GM12878 (cell line): Measurements from ENCODE around the gene DENND10. TPM values are rescaled to one million over a fixed set of nuclear protein-coding genes. Genes with fewer than 3 reads are reported as not detected.

Experiments
- ATAC-seq: fragments of 200-7000 bp; cut with Tn5 transposase; 3 replicates; pipeline ENCODE4 v1.9.1; 2020; ENCODE audit warnings: mild to moderate bottlenecking, moderate library complexity
- BruUV-seq: library from RNA; stranded (reverse); fragments of 400-500 nt; replicated peaks from 2 replicates; lab custom pipeline; 2021; lab: Mats Ljungman, UMichigan
- CTCF ChIA-PET: fragments of 300-600 bp; sonication (Branson Sonifier 250); formaldehyde crosslinking; extraction: SDS; loops from one replicate; lab custom pipeline; 2021; ENCODE audit warnings: inconsistent platforms; lab: Yijun Ruan, JAX
- POLR2A ChIA-PET: fragments of 350-600 bp; formaldehyde crosslinking; extraction: SDS; loops from one replicate; lab custom pipeline; 2021; ENCODE audit warnings: inconsistent platforms; lab: Charles Lee
- RAD21 ChIA-PET: fragments of 300-600 bp; sonication (Branson Sonifier 250); formaldehyde crosslinking; loops from one replicate; lab custom pipeline; 2023; ENCODE audit warnings: antibody characterized with exemption; ENCODE audit not compliant: unreplicated experiment; lab: Charles Lee
- SMC1A ChIA-PET: fragments of 300-600 bp; sonication (Branson Sonifier 250); formaldehyde crosslinking; loops from one replicate; lab custom pipeline; 2023; ENCODE audit not compliant: unreplicated experiment, uncharacterized antibody; lab: Charles Lee
- DNase-seq: peaks from one replicate; pipeline ENCODE4 v3.0.0-alpha.2; 2011; ENCODE audit warnings: low read depth, low spot score
- FAIRE-seq: peaks from 3 replicates; lab custom pipeline; 2011; peaks lifted over from hg19 to GRCh38; lab: Jason Lieb, UNC
- H2AFZ ChIP-seq: 2 replicates; pipeline ENCODE4 v1.6.0; 2011; ENCODE audit warnings: low read depth, low read length, control low read depth; ENCODE audit not compliant: control insufficient read depth
- H3K27ac ChIP-seq: 2 replicates; pipeline ENCODE4 v1.5.1; 2011; ENCODE audit warnings: control low read depth; ENCODE audit not compliant: control insufficient read depth, insufficient read depth
- H3K27me3 ChIP-seq, 2 experiments: replicated peaks in 1 of 2; 2 replicates each; pipeline versions ENCODE4 v1.6.0 to v1.6.1; 2011; ENCODE audit warnings: low read length in 1 of 2; ENCODE audit not compliant: control insufficient read depth in 2 of 2, insufficient read depth in 2 of 2
- H3K36me3 ChIP-seq, 2 experiments: 2 replicates each; pipeline ENCODE4 v1.5.1; 2011; ENCODE audit warnings: low read length in 1 of 2; ENCODE audit not compliant: control insufficient read depth in 2 of 2, insufficient read depth in 2 of 2
- H3K4me1 ChIP-seq: 2 replicates; pipeline ENCODE4 v1.6.1; 2011; ENCODE audit warnings: mild to moderate bottlenecking, low read length, moderate library complexity, mixed read lengths; ENCODE audit not compliant: control insufficient read depth, insufficient read depth
- H3K4me2 ChIP-seq: 2 replicates; pipeline ENCODE4 v1.6.0; 2011; ENCODE audit warnings: control low read depth; ENCODE audit not compliant: control insufficient read depth, insufficient read depth
- H3K4me3 ChIP-seq: fragments of 200-600 bp; sonication (generic); 2 replicates; pipeline ENCODE4 v1.5.1; 2016
- H3K79me2 ChIP-seq: 2 replicates; pipeline ENCODE4 v1.6.0; 2011; ENCODE audit warnings: low read length; ENCODE audit not compliant: control insufficient read depth, insufficient read depth
- H3K9ac ChIP-seq: 2 replicates; pipeline ENCODE4 v1.8.0; 2011; ENCODE audit warnings: low read length, control low read depth, mixed read lengths; ENCODE audit not compliant: control insufficient read depth, insufficient read depth
- H3K9me3 ChIP-seq: replicated peaks from 3 replicates; pipeline ENCODE4 v1.5.1; 2011; ENCODE audit warnings: mild to moderate bottlenecking, low read length; ENCODE audit not compliant: control insufficient read depth, insufficient read depth
- H4K20me1 ChIP-seq: 2 replicates; pipeline ENCODE4 v1.6.0; 2011; ENCODE audit not compliant: control insufficient read depth, insufficient read depth
- ATF2 ChIP-seq: IDR thresholded peaks from 2 replicates; pipeline ENCODE4 v1.6.1; 2012; ENCODE audit warnings: low read length, inconsistent platforms
- CREB1 ChIP-seq: IDR thresholded peaks from 2 replicates; pipeline ENCODE4 v1.6.1; 2012; ENCODE audit warnings: low read depth, mild to moderate bottlenecking, inconsistent platforms
- FOXM1 ChIP-seq: IDR thresholded peaks from 2 replicates; pipeline ENCODE4 v1.6.1; 2012; ENCODE audit warnings: low read depth, mild to moderate bottlenecking, inconsistent platforms, low read length, moderate library complexity
- MEF2A ChIP-seq: IDR thresholded peaks from 2 replicates; pipeline ENCODE4 v1.6.1; 2011; ENCODE audit warnings: low read depth, mild to moderate bottlenecking, low read length, moderate library complexity; ENCODE audit not compliant: insufficient read depth
- MTA3 ChIP-seq: IDR thresholded peaks from 2 replicates; pipeline ENCODE4 v1.6.1; 2012; ENCODE audit warnings: low read length, inconsistent platforms, borderline replicate concordance
- PML ChIP-seq: IDR thresholded peaks from 2 replicates; pipeline ENCODE4 v1.6.1; 2012; ENCODE audit warnings: low read length, inconsistent platforms
- POLR2A ChIP-seq: IDR thresholded peaks from 2 replicates; pipeline ENCODE4 v1.6.1; 2011; ENCODE audit warnings: low read depth, mild to moderate bottlenecking, low read length
- RELB ChIP-seq: fragments of 450-650 bp; IDR thresholded peaks from 2 replicates; pipeline ENCODE4 v1.6.1; 2017; ENCODE audit warnings: low read depth, mild to moderate bottlenecking, moderate library complexity
- STAT3 ChIP-seq: IDR thresholded peaks from 2 replicates; pipeline ENCODE4 v1.6.1; 2011; ENCODE audit warnings: low read depth, low read length, improper control_type of control experiment
- WGBS: methylation state at CpG from one replicate; pipeline ENCODE4 v1.1.6; 2016; ENCODE audit warnings: low lambda C conversion rate; ENCODE audit not compliant: insufficient replicate concordance, insufficient coverage; ENCODE audit errors: missing lambda C conversion rate; 5-methylcytosine and 5-hydroxymethylcytosine counted together
- in situ Hi-C: fragments of 300-500 bp; cut with MboI; formaldehyde crosslinking; loops from 9 replicates; pipeline ENCODE4 v1.14.3; 2018; ENCODE audit warnings: mixed read lengths
- intact Hi-C: fragments of 100-400 bp; cut with micrococcal nuclease; formaldehyde crosslinking; loops from one replicate; pipeline ENCODE4 v1.14.2; 2022; ENCODE audit not compliant: unreplicated experiment
- polyA plus RNA-seq, 11 experiments: library from polyadenylated mRNA; depleted of rRNA in 4 of 11; unstranded in 6 of 11; stranded (reverse) in 5 of 11; fragments of >200 nt; fragmentation: Nextera tagmentation in 4 of 11; fragmentation: Illumina TruSeq in 1 of 11; extraction: Ambion mirVana in 4 of 11; extraction: Trizol in 1 of 11; gene quantifications; 1 replicate in 1 of 11; 2 replicates in 10 of 11; pipeline versions ENCODE4 v1.2.1 to v1.2.3, GENCODE V29; 2011 to 2016; ENCODE audit warnings: inconsistent platforms in 2 of 11, missing spikeins in 2 of 11, low read depth in 1 of 11
- total RNA-seq, 4 experiments: library from RNA; depleted of rRNA in 3 of 4; stranded (reverse); fragments of >200 nt in 3 of 4; fragmentation: Illumina TruSeq in 1 of 4; extraction: Trizol in 1 of 4; gene quantifications; 2 replicates each; pipeline versions ENCODE4 v1.2.1 to v1.2.3, GENCODE V29; 2013 to 2021

Gene DENND10
- total and polyA plus RNA-seq, 10 of the 15 experiments (the other 5 are each of a cell fraction or from before 2014, with no cell fraction given) = 21.5 to 39.8 (median 26.2) TPM

- TF ChIP-seq RELB (no peak), STAT3 (no peak), FOXM1 (no peak)
Observed at GRCh38 chr10:119140603-119141245, 36.8 kb downstream of the DENND10 start (continued).

- ChIA-PET RAD21 (no interaction called here), POLR2A (no interaction called here), SMC1A (no interaction called here), CTCF (interaction anchor here (1.6 kb wide), 1 partner anchor 23 kb away, joined by 4 read pairs; no protein-coding TSS in a partner anchor)
- Histone ChIP-seq H3K9ac (no peak overlapping the region), H3K27me3 (no peaks in the 10 kb centered on the region), H3K4me1 (no peaks in the 10 kb centered on the region), H3K4me2 (no peak overlapping the region), H3K27ac (no peak overlapping the region), H2AFZ (no peak overlapping the region), H3K36me3 (peaks cover 8 to 18% of the 10 kb centered on the region in 2 experiments), H4K20me1 (no peaks in the 10 kb centered on the region), H3K4me3 (no peak overlapping the region), H3K9me3 (no peaks in the 10 kb centered on the region), H3K79me2 (no peaks in the 10 kb centered on the region)
- FAIRE-seq (no peak), ATAC-seq (no peak), DNase-seq (no peak)
- WGBS = 88% methylated on average over 10 of the region's 10 CpGs
- intact Hi-C loops (no loop called here), in situ Hi-C loops (no loop called here)
- no peak for TF ChIP-seq MTA3
- no peak for TF ChIP-seq MEF2A
- no peak for TF ChIP-seq ATF2
- no peak for TF ChIP-seq PML
- no peak for TF ChIP-seq POLR2A
- TF ChIP-seq CREB1 = no peak
- no TSS peak for BruUV-seq
Observed at GRCh38 chr10:119143657-119144056, 39.7 kb downstream of the DENND10 start.
